ENCODE results near the gene CCDC149. TPM values are rescaled to one million over a fixed set of nuclear protein-coding genes. Genes with fewer than 3 reads are reported as not detected.

CCDC149 gene
- total and polyA plus RNA-seq, 2 donors (not counting 3 experiments of a cell fraction or from before 2014, with no cell fraction given) = 7.8 to 11.3 TPM

- no peak overlapping the region for H3K4me3 ChIP-seq (replicated peaks in 1 of 3; ENCODE audit: insufficient read depth in 1 of 3, low read depth in 1 of 3, low read length in 3 of 3)
- no peak overlapping the region for H3K4me2 ChIP-seq (ENCODE audit: insufficient read depth, low read length)
- DNase-seq (ENCODE audit: low read depth, low spot score) (no peak), FAIRE-seq (no peak)
- no peaks in the 10 kb centered on the region for H3K4me1 ChIP-seq (ENCODE audit: control insufficient read depth, extremely low read depth, insufficient read depth, low read length)
- H3K36me3 ChIP-seq (ENCODE audit: control insufficient read depth in 2 of 2, extremely low read depth in 1 of 2, insufficient read depth in 2 of 2, low read length in 2 of 2) = no peaks in the 10 kb centered on the region
- POLR2A ChIA-PET = no interaction called here
- no peaks in the 10 kb centered on the region for H3K9me1 ChIP-seq (replicated peaks; ENCODE audit: control insufficient read depth, extremely low read depth, insufficient read depth, low read length)
- dilution Hi-C loops (cut with MboI; ENCODE audit: extremely low pct_ligation_motif_present, low sequenced_read_pairs) = no loop called here
- no TSS peak for BruUV-seq (replicated peaks)
- CTCF ChIA-PET = no interaction called here
- TF ChIP-seq CTCF (IDR thresholded peaks at IDR 0.05; ENCODE audit: extremely low read depth in 1 of 2, insufficient read depth in 1 of 2, low read depth in 1 of 2, low read length in 2 of 2) (no peak), GATA2 (IDR thresholded peaks at IDR 0.05; ENCODE audit: insufficient read depth, insufficient read length, low read depth, low read length) (no peak), MAX (IDR thresholded peaks at IDR 0.05; ENCODE audit: insufficient read depth, insufficient read length) (no peak), JUN (IDR thresholded peaks at IDR 0.05; ENCODE audit: borderline replicate concordance, insufficient read depth, insufficient read length, low read depth) (no peak), POLR2A (IDR thresholded peaks at IDR 0.05; ENCODE audit: low read depth, low read length) (no peak), FOS (IDR thresholded peaks at IDR 0.05; ENCODE audit: borderline replicate concordance, insufficient read depth, low read length) (no peak)
- no peaks in the 10 kb centered on the region for H3K27me3 ChIP-seq (ENCODE audit: control insufficient read depth in 2 of 2, insufficient read depth in 2 of 2, low read length in 2 of 2)
- H2AFZ ChIP-seq (ENCODE audit: low read depth, low read length) = no peak overlapping the region
- H3K9me3 ChIP-seq (replicated peaks; ENCODE audit: control insufficient read depth, insufficient read depth, low read length) = no peaks in the 10 kb centered on the region
- no peak overlapping the region for H3K27ac ChIP-seq (ENCODE audit: insufficient read depth, low read depth, low read length)
- no peaks in the 10 kb centered on the region for H4K20me1 ChIP-seq (replicated peaks; ENCODE audit: control insufficient read depth, extremely low read depth, insufficient read depth, low read length)
- no peaks in the 10 kb centered on the region for H3K79me2 ChIP-seq (ENCODE audit: control insufficient read depth, insufficient read depth, low read length)
- intact Hi-C loops (cut with micrococcal nuclease) = no loop called here
- no peak overlapping the region for H3K9ac ChIP-seq (replicated peaks; ENCODE audit: extremely low read depth, insufficient read depth, low read length)
Observed at GRCh38 chr4:24764345-24764744, 148.5 kb downstream of the CCDC149 start.

All from endothelial cell of umbilical vein (primary cell).